ENCODE measurements around the gene EHMT1. TPM values are rescaled to one million over a fixed set of nuclear protein-coding genes. Genes with fewer than 3 reads are reported as not detected.

The EHMT1 gene
- total and polyA plus RNA-seq, 2 donors from 2014 or later = 15.8 to 92.9 TPM

GRCh38 chr9:137674976-137675320, 56.1 kb downstream of the EHMT1 start:
- no peak for TF ChIP-seq CTCF (IDR thresholded peaks at IDR 0.05; ENCODE audit: borderline replicate concordance, extremely low read depth, insufficient read depth)
- Histone ChIP-seq H3K36me3 (ENCODE audit: control insufficient read depth in 2 of 3, insufficient read depth in 3 of 3, low read length in 3 of 3) (no peaks in the 10 kb centered on the region), H3K27ac (ENCODE audit: low read depth in 2 of 2, low read length in 2 of 2) (no peak overlapping the region), H3K27me3 (ENCODE audit: control insufficient read depth, insufficient read depth, low read length) (no peaks in the 10 kb centered on the region), H3K4me1 (ENCODE audit: control insufficient read depth in 2 of 3, insufficient read depth in 2 of 3, low read depth in 1 of 3, low read length in 3 of 3) (peaks cover 0 to 18% (median 12%) of the 10 kb centered on the region in 3 donors), H3K9ac (ENCODE audit: low read length in 3 of 3) (no peak overlapping the region), H3K4me3 (ENCODE audit: low read length in 3 of 3) (no peak overlapping the region), H3K9me3 (ENCODE audit: control insufficient read depth in 2 of 3, insufficient read depth in 1 of 3, low read length in 3 of 3) (no peaks in the 10 kb centered on the region)
- intact Hi-C loops (cut with DNase I) = no loop called here
- DNase-seq (no peak), FAIRE-seq (no peak)

- intact Hi-C loops (cut with DNase I) = no loop called here
- H3K27ac ChIP-seq (ENCODE audit: low read depth in 2 of 2, low read length in 2 of 2) = no peak overlapping the region
- DNase-seq (no peak), FAIRE-seq (no peak)
- no peaks in the 10 kb centered on the region for H3K9me3 ChIP-seq (ENCODE audit: control insufficient read depth in 2 of 3, insufficient read depth in 1 of 3, low read length in 3 of 3)
- no peaks in the 10 kb centered on the region for H3K27me3 ChIP-seq (ENCODE audit: control insufficient read depth, insufficient read depth, low read length)
- H3K9ac ChIP-seq (ENCODE audit: low read length in 3 of 3) = no peak overlapping the region
- no peaks in the 10 kb centered on the region for H3K36me3 ChIP-seq (ENCODE audit: control insufficient read depth in 2 of 3, insufficient read depth in 3 of 3, low read length in 3 of 3)
- H3K4me1 ChIP-seq (ENCODE audit: control insufficient read depth in 2 of 3, insufficient read depth in 2 of 3, low read depth in 1 of 3, low read length in 3 of 3) = peaks cover 0 to 10% (median 9%) of the 10 kb centered on the region in 3 donors
- H3K4me3 ChIP-seq (ENCODE audit: low read length in 3 of 3) = no peak overlapping the region
- no peak for TF ChIP-seq CTCF (IDR thresholded peaks at IDR 0.05; ENCODE audit: borderline replicate concordance, extremely low read depth, insufficient read depth)
These were observed 58.2 kb downstream of the EHMT1 start for GRCh38 chr9:137676998-137677397.

GRCh38 chr9:137678202-137678601, 59.4 kb downstream of the EHMT1 start:
- TF ChIP-seq CTCF (IDR thresholded peaks at IDR 0.05; ENCODE audit: borderline replicate concordance, extremely low read depth, insufficient read depth) = no peak
- Histone ChIP-seq H3K27ac (ENCODE audit: low read depth in 2 of 2, low read length in 2 of 2) (no peak overlapping the region), H3K36me3 (ENCODE audit: control insufficient read depth in 2 of 3, insufficient read depth in 3 of 3, low read length in 3 of 3) (no peaks in the 10 kb centered on the region), H3K4me3 (ENCODE audit: low read length in 3 of 3) (no peak overlapping the region), H3K27me3 (ENCODE audit: control insufficient read depth, insufficient read depth, low read length) (no peaks in the 10 kb centered on the region), H3K9me3 (ENCODE audit: control insufficient read depth in 2 of 3, insufficient read depth in 1 of 3, low read length in 3 of 3) (no peaks in the 10 kb centered on the region), H3K4me1 (ENCODE audit: control insufficient read depth in 2 of 3, insufficient read depth in 2 of 3, low read depth in 1 of 3, low read length in 3 of 3) (peaks cover 0 to 9% (median 6%) of the 10 kb centered on the region in 3 donors), H3K9ac (ENCODE audit: low read length in 3 of 3) (no peak overlapping the region)
- no peak for FAIRE-seq
- DNase-seq = no peak
- intact Hi-C loops (cut with DNase I) = no loop called here

GRCh38 chr9:137679249-137679648, 60.4 kb downstream of the EHMT1 start:
- intact Hi-C loops (cut with DNase I) = no loop called here
- H3K4me3 ChIP-seq (ENCODE audit: low read length in 3 of 3) = no peak overlapping the region
- H3K36me3 ChIP-seq (ENCODE audit: control insufficient read depth in 2 of 3, insufficient read depth in 3 of 3, low read length in 3 of 3) = no peaks in the 10 kb centered on the region
- no peaks in the 10 kb centered on the region for H3K9me3 ChIP-seq (ENCODE audit: control insufficient read depth in 2 of 3, insufficient read depth in 1 of 3, low read length in 3 of 3)
- FAIRE-seq (no peak), DNase-seq (no peak)
- H3K9ac ChIP-seq (ENCODE audit: low read length in 3 of 3) = no peak overlapping the region
- no peak overlapping the region for H3K27ac ChIP-seq (ENCODE audit: low read depth in 2 of 2, low read length in 2 of 2)
- no peaks in the 10 kb centered on the region for H3K27me3 ChIP-seq (ENCODE audit: control insufficient read depth, insufficient read depth, low read length)
- TF ChIP-seq CTCF (IDR thresholded peaks at IDR 0.05; ENCODE audit: borderline replicate concordance, extremely low read depth, insufficient read depth) = no peak
- peaks cover 0 to 2% (median 0%) of the 10 kb centered on the region in 3 donors for H3K4me1 ChIP-seq (ENCODE audit: control insufficient read depth in 2 of 3, insufficient read depth in 2 of 3, low read depth in 1 of 3, low read length in 3 of 3)

Measured in kidney (tissue), 14 donors.